Activated CD8-positive, alpha-beta T cell treated with anti-CD3 and anti-CD28 coated beads for 36 hours (primary cell): ENCODE results near the gene CAPNS2. TPM values are rescaled to one million over a fixed set of nuclear protein-coding genes. Genes with fewer than 3 reads are reported as not detected.

Experiments used
- ATAC-seq: fragments of 200-7000 bp; cut with Tn5 transposase; one replicate; pipeline ENCODE4 v1.10.0; 2021; ENCODE audit warnings: mild to moderate bottlenecking, moderate library complexity
- CTCF ChIA-PET: fragments of 350-600 bp; sonication (Branson Sonifier 250); formaldehyde crosslinking; loops from one replicate; lab custom pipeline; 2021; ENCODE audit warnings: antibody characterized with exemption; lab: Charles Lee
- POLR2A ChIA-PET: fragments of 350-600 bp; sonication (Branson Sonifier 250); formaldehyde crosslinking; loops from one replicate; lab custom pipeline; 2021; ENCODE audit warnings: antibody characterized with exemption; lab: Charles Lee
- DNase-seq: peaks from one replicate; pipeline ENCODE4 v3.0.0-alpha.2; 2020
- H3K27ac Mint-ChIP-seq: one replicate; pipeline ENCODE4 v1.8.0; 2021; ENCODE audit warnings: mild to moderate bottlenecking, mixed read lengths
- H3K27me3 Mint-ChIP-seq: one replicate; pipeline ENCODE4 v1.8.0; 2021; ENCODE audit warnings: mixed read lengths
- H3K36me3 Mint-ChIP-seq: one replicate; pipeline ENCODE4 v1.8.0; 2021; ENCODE audit warnings: low read depth, mixed read lengths
- H3K4me1 Mint-ChIP-seq: one replicate; pipeline ENCODE4 v1.8.0; 2021; ENCODE audit warnings: low read depth, mixed read lengths
- H3K4me3 Mint-ChIP-seq: one replicate; pipeline ENCODE4 v1.8.0; 2021; ENCODE audit warnings: mild to moderate bottlenecking, moderate library complexity, mixed read lengths
- H3K9me3 Mint-ChIP-seq: one replicate; pipeline ENCODE4 v1.8.0; 2021; ENCODE audit warnings: mixed read lengths
- intact Hi-C: fragments of 100-400 bp; cut with micrococcal nuclease; formaldehyde crosslinking; loops from one replicate; pipeline ENCODE4 v1.10.0; 2022
- total RNA-seq, 2 experiments: library from RNA; stranded (reverse); gene quantifications; one replicate each; pipeline ENCODE4 v1.2.3, GENCODE V29; 2021
- TF ChIP-seq, protein P1 (sequence below): fragments of 200-600 bp; IDR thresholded peaks from one replicate; pipeline ENCODE4 v1.8.0; 2022; ENCODE audit warnings: antibody characterized with exemption, mild to moderate bottlenecking

CAPNS2 gene
- total RNA-seq, result not detected

DNA sequence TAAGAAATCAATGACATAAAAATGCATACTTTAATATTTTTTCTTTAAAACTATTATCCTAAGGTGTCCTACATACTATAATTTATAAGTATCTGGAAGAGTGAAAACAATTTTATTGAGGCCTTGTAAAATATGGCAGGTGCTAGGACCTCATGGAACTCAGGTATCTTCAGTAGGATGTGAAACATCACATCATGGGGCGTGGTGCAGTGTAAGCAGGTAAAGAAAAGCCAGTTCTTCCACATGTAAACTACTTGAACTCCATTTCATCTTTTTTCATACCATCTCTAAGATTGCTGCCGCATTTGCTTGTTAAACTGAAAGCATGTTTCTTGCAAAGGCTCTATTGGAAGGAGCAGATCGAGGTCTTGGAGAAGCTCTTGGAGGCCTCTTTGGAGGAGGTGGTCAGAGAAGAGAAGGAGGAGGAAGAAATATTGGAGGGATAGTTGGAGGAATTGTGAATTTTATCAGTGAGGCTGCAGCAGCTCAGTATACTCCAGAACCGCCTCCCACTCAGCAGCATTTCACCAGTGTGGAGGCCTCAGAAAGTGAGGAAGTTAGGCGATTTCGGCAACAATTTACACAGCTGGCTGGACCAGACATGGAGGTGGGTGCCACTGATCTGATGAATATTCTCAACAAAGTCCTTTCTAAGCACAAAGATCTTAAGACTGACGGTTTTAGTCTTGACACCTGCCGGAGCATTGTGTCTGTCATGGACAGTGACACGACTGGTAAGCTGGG, at the start of gene CAPNS2:
TSS of gene CAPNS2 (plus strand) at position 253 of the 744 bp plus-strand sequence. CDS start at position 326, 73 bp downstream.
- POLR2A ChIA-PET, result no interaction called here
- no peaks in the 10 kb centered on the region for H3K4me1 Mint-ChIP-seq
- H3K27me3 Mint-ChIP-seq, result peaks cover 5% of the 10 kb centered on the region
- H3K36me3 Mint-ChIP-seq, result no peaks in the 10 kb centered on the region
- CTCF ChIA-PET, result interaction anchor here (1.5 kb wide), 1 partner anchor 101 kb away, joined by 6 read pairs; no protein-coding TSS in a partner anchor
- no peak for DNase-seq
- H3K27ac Mint-ChIP-seq, result no peak within 1 kb of the TSS
- H3K4me3 Mint-ChIP-seq, result no peak within 1 kb of the TSS
- TF ChIP-seq, protein P1, sequence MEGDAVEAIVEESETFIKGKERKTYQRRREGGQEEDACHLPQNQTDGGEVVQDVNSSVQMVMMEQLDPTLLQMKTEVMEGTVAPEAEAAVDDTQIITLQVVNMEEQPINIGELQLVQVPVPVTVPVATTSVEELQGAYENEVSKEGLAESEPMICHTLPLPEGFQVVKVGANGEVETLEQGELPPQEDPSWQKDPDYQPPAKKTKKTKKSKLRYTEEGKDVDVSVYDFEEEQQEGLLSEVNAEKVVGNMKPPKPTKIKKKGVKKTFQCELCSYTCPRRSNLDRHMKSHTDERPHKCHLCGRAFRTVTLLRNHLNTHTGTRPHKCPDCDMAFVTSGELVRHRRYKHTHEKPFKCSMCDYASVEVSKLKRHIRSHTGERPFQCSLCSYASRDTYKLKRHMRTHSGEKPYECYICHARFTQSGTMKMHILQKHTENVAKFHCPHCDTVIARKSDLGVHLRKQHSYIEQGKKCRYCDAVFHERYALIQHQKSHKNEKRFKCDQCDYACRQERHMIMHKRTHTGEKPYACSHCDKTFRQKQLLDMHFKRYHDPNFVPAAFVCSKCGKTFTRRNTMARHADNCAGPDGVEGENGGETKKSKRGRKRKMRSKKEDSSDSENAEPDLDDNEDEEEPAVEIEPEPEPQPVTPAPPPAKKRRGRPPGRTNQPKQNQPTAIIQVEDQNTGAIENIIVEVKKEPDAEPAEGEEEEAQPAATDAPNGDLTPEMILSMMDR, result no peak
- intact Hi-C loops, result no loop called here
- no peaks in the 10 kb centered on the region for H3K9me3 Mint-ChIP-seq
- no peak for ATAC-seq

DNA sequence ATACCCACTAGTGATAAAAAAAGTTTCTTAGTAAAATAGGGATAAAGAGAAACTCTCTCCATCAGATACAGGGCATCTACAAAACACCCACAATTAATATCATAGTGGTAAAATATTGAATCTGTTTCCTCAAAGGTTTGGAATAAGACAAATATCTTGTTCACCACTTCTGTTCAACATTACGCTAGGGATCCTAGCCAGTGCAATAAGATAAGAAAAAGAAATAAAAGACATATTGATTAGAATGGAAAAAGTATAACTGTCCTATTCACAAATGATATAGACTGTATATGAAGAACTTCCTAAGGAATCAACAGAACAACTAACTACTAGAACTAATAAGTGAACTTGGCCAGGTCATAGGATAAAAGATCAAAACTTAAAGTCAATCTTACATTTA, 44.7 kb upstream of the CAPNS2 start:
- ATAC-seq, result no peak
- CTCF ChIA-PET, result no interaction called here
- H3K9me3 Mint-ChIP-seq, result peaks cover 5% of the 10 kb centered on the region

DNA sequence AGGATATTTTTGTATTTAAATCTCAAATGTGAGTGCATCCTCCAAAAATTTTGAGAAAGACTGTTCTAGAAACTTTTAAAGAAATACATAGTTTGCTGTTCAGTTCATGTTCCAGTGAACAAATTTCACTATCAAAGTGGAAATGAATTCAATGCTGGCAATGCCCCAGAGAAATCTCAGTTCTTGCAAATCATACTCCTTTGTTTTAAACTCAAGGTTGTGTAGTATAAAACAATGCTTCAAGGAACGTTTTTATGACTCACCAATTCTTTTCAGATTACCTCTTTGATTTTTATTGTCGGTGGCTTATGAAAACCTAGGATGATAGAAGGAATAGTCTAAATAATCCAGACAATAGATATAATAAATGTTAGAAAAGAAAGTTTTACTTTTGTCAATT, 40.0 kb upstream of the CAPNS2 start:
- H3K4me1 Mint-ChIP-seq, result no peaks in the 10 kb centered on the region
- TF ChIP-seq, protein P1, result no peak

More for the DNA sequence above, 44.7 kb upstream of the CAPNS2 start:
- Mint-ChIP-seq H3K27ac (no peak overlapping the region), H3K36me3 (no peaks in the 10 kb centered on the region), H3K4me1 (no peaks in the 10 kb centered on the region), H3K27me3 (no peaks in the 10 kb centered on the region), H3K4me3 (no peak overlapping the region)
- TF ChIP-seq, protein P1, result no peak
- POLR2A ChIA-PET, result no interaction called here
- DNase-seq, result no peak
- intact Hi-C loops, result no loop called here

DNA sequence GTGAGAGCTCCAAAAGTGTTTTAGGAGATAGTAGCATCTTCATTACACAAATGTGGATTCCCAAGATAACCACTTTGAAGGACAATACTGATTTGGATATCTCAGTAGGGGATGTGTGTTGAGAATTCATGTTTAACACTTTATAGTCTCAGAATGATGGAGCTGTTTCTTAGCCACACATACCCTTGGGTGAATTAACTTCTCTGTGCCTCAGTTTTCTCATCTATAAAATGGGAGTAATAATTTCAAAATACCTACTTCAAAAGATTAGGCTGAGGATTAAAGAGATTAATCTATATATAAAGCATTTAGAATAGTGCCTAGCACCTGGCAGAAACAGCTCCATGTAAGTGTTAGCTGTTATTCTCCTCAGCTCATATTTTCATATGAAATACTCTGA, 38.6 kb upstream of the CAPNS2 start:
- no peaks in the 10 kb centered on the region for H3K4me1 Mint-ChIP-seq
- H3K9me3 Mint-ChIP-seq, result no peaks in the 10 kb centered on the region
- POLR2A ChIA-PET, result no interaction called here
- CTCF ChIA-PET, result interaction anchor here (1.5 kb wide), 1 partner anchor 63 kb away, joined by 5 read pairs; no protein-coding TSS in a partner anchor
- ATAC-seq, result no peak
- DNase-seq, result no peak
- no peak overlapping the region for H3K27ac Mint-ChIP-seq
- intact Hi-C loops, result no loop called here
- TF ChIP-seq, protein P1, result no peak
- H3K4me3 Mint-ChIP-seq, result no peak overlapping the region
- H3K36me3 Mint-ChIP-seq, result no peaks in the 10 kb centered on the region
- H3K27me3 Mint-ChIP-seq, result peaks cover 7% of the 10 kb centered on the region

More for the DNA sequence above, 40.0 kb upstream of the CAPNS2 start:
- H3K9me3 Mint-ChIP-seq, result peaks cover 5% of the 10 kb centered on the region
- ChIA-PET POLR2A (no interaction called here), CTCF (no interaction called here)
- ATAC-seq (no peak), DNase-seq (no peak)
- no peak overlapping the region for H3K4me3 Mint-ChIP-seq
- peaks cover 7% of the 10 kb centered on the region for H3K27me3 Mint-ChIP-seq
- intact Hi-C loops, result no loop called here
- no peak overlapping the region for H3K27ac Mint-ChIP-seq
- H3K36me3 Mint-ChIP-seq, result no peaks in the 10 kb centered on the region

DNA sequence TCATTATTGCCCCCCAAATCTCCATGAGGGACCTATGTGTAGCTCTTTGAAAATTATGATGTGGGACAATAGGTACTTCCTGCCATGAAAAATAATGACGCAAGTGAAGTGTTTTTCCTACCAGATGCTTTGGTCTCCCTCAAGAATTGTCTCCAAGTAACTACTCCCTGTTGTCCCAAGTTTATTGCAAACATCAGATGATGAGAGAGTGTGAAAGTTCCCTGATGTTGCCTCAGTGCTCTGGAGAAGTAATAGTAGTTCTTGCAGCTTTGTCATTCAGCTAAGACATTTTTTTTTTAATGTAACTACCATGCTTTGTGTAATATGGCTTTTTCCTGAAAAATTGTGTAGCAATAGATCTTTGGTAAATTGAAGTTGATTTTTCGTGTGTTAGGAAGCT, 37.5 kb upstream of the CAPNS2 start:
- TF ChIP-seq, protein P1, result no peak
- ATAC-seq (no peak), DNase-seq (no peak)
- intact Hi-C loops, result no loop called here
- Mint-ChIP-seq H3K27ac (no peak overlapping the region), H3K4me3 (no peak overlapping the region), H3K4me1 (no peaks in the 10 kb centered on the region), H3K27me3 (peaks cover 7% of the 10 kb centered on the region), H3K36me3 (no peaks in the 10 kb centered on the region), H3K9me3 (no peaks in the 10 kb centered on the region)
- ChIA-PET CTCF (interaction anchor here (0.7 to 1.5 kb wide), 3 partner anchors 64 to 816 kb away, joined by 3 to 5 read pairs (median 3); no protein-coding TSS in a partner anchor), POLR2A (no interaction called here)
